Cerebellar nuclear complex (tissue), 1 donor: ENCODE data around the gene MACF1.
"Not testable (repeated sequence)": the region's sequence is repeated elsewhere in the genome, so short reads cannot be mapped to it uniquely, and the experiment has no call there.

Source experiments
- DNase-seq, 2 experiments: peaks; one replicate each; lab custom pipeline; 2025; lab: John Stamatoyannopoulos, UW

MACF1 gene

GRCh38 chr1:39469150-39469549 is 264.7 kb downstream of the MACF1 start:
- DNase-seq = no peak

DNA sequence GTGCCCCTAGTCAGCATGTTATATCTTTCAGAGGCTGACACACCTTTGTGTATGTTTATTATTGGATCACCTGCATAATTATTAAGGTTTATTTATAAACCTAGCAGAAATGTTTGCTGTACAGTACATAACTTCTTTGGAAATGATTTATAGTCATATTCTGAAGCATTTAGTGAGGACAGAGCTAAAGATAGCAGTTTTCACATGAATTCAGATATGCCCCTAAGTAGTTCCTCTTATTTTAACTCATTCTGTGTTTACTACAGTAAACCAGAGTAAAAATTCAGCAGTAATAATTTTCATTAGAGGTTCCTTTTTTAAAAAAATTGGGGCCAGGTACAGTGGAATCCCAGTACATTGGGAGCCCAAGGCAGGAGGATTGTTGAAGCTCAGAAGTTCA is 265.5 kb downstream of the MACF1 start:
- DNase-seq = no peak

GRCh38 chr1:39472826-39473225 is 268.3 kb downstream of the MACF1 start:
- DNase-seq = no peak

DNA sequence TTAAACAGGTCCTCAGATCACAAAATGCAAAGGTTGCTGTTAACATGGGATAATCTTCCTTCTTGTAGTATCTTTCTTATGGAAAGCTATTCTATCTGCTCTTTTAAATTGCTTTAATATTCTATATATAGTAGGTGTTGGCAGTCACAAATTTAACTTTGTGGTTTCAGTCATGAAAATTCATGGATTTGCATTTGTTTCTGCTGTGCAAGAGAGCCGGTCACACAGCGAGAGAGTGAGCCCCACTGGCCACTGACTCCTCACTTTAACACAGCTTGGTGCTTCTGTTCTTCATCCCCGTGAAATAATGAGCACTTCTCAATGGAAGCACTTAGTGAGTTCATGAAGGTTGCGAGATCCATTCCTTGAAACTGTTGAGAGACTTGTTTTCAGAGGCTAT is 268.8 kb downstream of the MACF1 start:
- DNase-seq = no peak

- no peak for DNase-seq
These were observed 270.3 kb downstream of the MACF1 start for GRCh38 chr1:39474810-39475209.

DNA sequence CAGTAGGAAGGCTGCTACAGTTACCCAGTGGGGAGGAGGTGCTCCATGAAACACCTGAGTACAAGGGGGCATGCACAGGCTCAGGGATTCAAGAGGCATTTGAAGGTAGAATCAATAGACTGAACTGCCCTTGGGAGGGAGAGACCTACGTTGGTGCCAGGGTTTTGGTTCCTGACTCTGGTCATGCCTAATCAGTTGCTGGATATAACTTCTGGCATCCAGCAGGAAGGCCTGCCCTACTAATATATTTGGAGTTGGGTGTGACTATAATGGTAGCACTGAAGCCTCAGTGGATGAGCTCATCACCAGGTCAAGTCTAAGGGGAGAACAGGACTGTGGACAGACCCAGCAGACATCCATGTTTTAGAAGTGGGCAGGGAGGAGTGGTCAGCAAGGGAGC is 271.1 kb downstream of the MACF1 start:
- not testable (repeated sequence) for DNase-seq

DNA sequence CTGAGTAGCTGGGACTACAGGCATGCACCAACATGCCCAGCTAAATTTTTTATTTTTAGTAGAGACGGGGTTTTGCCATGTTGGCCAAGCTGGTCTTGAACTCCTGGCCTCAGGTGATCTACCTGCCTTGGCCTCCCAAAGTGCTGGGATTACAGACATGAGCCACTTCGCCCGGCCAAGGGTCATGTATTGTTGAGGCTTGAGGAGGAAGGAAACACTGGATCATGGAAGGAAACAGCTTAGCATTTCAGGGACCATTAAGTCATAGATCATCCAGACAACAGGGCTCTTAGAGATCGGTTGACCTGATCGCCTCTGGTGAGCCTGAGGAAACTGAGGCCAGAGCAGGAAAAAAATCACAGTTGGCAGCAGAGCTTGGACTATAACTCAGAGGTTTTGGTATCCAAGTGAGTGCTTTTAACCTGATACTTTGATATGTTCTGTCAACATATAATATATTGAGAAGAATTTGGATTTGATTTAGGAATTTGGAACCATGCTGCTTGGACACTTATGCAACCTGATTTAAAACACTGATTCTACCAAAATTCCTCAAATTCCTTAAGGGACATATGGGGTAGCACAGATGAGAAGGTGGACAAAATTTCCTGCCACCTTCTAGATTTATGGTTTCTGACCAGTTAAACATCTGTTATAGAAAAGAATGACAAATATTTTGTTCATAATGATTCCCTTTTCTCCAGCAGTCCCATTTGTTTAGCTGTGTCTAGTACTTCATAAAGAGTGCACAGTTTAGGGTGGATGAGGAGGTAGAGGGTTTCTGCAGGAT is 273.8 kb downstream of the MACF1 start:
- DNase-seq = no peak

DNA sequence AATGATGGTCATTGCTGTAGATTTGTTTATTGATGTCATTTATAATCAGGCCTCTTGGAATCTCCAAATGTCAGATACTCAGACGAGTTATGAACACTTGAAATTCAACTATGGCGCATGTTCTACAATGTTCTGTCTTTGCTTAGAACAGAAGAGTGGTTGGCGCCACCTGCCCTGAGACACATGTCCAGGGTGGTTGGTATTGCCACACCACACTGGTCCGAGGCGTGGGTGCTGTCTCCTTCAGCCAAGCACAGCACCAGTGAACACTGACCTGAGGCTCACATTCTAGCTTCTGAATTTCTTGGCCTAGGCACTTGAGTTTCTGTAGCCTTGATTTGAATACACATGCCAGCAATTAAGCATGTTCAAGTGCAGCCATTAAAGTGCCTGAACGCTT is 276.8 kb downstream of the MACF1 start:
- no peak for DNase-seq

- DNase-seq = no peak
These were observed 278.8 kb downstream of the MACF1 start for GRCh38 chr1:39483276-39483675.

- no peak for DNase-seq
These were observed 280.1 kb downstream of the MACF1 start for GRCh38 chr1:39484564-39484963.

DNA sequence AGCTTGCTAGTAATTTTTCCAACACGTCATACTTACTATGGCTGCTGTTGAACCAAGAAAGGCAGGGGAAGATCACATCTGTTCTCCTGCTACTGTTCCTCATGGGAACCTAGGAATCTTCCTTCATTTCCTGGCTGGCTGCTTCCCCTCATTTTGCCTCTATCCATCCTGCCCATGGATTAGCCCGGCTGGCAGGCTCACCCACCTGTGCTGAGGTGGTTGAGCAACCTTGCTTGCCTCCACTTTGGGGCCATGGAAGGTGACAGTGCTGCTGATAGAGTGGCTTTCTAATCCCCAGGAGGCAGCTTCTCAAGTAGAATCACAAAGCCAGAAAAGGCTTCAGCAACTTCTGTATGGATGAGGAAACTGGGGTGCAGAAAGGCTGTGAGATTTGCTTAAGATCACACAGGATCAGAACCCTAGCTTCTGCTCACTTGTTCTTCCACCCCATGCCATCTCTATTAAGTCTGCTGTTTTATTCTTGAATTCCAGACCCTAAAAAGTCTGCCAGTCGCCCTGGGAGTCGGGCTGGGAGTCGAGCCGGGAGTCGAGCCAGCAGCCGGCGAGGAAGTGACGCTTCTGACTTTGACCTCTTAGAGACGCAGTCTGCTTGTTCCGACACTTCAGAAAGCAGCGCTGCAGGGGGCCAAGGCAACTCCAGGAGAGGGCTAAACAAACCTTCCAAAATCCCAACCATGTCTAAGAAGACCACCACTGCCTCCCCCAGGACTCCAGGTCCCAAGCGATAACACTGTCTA is 280.7 kb downstream of the MACF1 start:
- no peak for DNase-seq

GRCh38 chr1:39488012-39488545 is 283.6 kb downstream of the MACF1 start:
- DNase-seq = no peak

- no peak for DNase-seq
These were observed 284.5 kb downstream of the MACF1 start for GRCh38 chr1:39488793-39489566.

DNA sequence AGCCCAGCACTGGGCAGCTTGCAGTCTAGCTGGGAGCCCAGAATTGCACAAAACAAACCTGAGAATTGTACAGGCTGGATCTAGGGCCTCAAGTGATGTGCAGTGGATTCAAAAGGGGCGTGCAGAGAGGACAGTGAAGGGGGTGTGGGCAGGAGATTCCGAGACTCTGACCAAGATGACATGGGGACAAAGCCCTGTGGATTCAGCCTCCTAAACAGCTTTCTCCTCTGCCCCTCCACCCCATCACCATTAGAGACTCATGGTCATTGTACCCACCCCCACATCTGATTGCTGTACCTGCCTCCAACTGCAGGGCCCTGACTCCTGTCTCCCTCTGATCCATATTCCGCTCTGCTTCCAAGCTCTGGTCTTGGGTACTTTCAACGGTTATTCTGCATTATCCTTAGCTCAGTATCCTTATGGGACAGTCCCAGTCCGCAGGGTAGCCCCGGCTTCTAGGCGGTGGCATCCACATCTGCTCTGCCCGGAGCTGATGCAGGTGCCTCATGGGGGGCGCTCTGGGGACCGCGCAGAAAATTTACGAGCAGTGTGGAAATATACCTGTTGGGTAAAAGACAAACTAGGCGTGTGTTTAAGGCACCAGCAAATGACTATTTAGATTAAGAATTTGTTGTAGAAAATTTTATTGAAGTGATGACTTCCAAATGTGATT is 285.2 kb downstream of the MACF1 start:
- DNase-seq = no peak

- DNase-seq = no peak
These were observed 286.2 kb downstream of the MACF1 start for GRCh38 chr1:39490596-39491145.

DNA sequence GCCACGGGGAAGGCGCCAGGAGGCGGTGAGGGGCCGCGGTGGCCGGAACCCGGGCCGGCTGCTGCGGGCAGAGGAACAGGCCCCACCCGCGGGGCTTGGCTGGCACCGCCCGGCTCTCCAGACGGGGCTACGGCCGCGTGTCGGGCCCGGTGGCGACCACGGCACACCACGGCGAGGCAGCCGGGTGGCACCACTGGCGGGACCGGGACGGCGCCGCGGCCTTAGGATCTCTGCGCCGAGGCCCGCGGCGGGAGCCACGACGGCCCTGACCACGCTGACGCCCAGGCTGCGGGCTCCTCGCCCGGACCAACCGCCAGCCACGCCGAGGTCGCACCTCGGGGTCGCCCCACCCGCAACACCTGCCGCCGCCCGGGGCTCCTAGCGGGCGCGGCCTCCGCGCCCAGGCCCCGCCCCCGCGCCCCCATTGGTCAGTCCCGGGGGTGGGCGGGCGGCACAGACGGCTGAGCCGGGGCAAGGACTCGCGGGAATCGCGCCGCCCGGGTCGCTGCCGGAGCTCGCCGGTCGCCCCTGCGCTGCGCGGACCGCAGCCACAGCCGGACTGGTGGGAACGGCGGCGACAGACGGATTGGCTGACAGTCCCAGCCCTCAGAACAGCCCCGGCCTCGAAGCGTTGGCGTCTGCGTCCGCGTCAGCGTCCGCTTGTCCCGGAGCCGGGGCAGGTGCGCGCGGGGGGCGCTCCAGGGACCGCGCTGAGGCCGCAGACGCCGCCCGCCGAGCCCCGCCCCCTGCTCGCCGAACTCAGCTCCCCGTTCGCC is 286.8 kb downstream of the MACF1 start, which contains the start of gene BMP8A:
Gene BMP8A, plus strand, starts transcription at position 491 of the 776 bp plus-strand sequence. CDS start 356 bp downstream, outside the sequence.
- DNase-seq = no peak

GRCh38 chr1:39492118-39493042 is 287.9 kb downstream of the MACF1 start:
- not testable (repeated sequence) for DNase-seq

DNA sequence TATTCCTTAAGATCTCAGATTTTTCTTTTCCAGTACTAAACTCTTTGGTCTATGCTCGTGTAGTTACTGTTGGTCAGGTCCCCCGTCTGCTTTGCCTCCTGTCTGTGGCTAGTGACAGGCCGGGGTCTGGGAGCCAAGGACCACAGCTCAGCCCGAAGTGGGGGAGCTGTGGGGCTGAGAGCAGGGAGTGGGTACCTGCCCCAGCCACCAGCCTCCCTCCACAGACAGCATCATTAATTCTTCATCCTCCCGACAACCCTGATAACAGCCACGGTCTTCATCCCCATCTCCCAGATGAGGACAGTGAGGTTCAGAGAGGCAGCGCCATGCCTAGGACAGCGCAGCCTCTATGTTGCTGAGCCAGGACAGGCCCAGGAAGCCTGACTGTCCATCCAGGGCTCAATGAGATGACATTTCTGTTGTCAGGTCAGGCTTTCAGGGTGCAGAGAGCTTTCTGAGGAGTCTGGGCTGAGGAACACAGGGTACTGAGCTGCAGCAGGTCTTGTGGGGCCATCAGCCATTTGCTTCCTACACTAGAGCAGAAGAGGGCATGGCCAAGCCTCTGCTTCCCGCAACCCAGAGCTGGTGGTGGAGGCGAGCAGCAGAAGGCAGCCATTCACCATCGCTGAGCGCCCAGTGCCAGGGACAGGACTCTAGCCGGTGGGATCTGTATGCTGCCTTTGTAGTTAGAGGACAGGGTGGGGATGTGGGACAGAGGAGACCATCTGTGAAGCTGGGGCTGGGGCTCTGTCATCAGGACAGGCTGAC is 288.7 kb downstream of the MACF1 start:
- not testable (repeated sequence) for DNase-seq
